PC-9 (cell line): Measurements from ENCODE around the gene DYSF. TPM values are rescaled to one million over a fixed set of nuclear protein-coding genes. Genes with fewer than 3 reads are reported as not detected.

Experiments
- BruUV-seq: library from RNA; stranded (reverse); fragments of 400-500 nt; replicated peaks from 2 replicates; lab custom pipeline; 2021; lab: Mats Ljungman, UMichigan
- CTCF ChIA-PET: fragments of 300-600 bp; sonication (Branson Sonifier 250); formaldehyde crosslinking; loops from one replicate; lab custom pipeline; 2022; ENCODE audit warnings: antibody characterized with exemption; lab: Charles Lee
- POLR2A ChIA-PET: fragments of 300-600 bp; sonication (Branson Sonifier 250); formaldehyde crosslinking; loops from one replicate; lab custom pipeline; 2022; ENCODE audit warnings: antibody characterized with exemption; ENCODE audit not compliant: unreplicated experiment; lab: Charles Lee
- DNase-seq, 2 experiments: peaks; one replicate each; pipeline versions ENCODE4 v3.0.0 to v3.0.0-alpha.2; 2015 to 2022; ENCODE audit warnings: mixed read lengths in 1 of 2
- H2AFZ ChIP-seq: fragments of 200-600 bp; sonication (generic); 2 replicates; pipeline ENCODE4 v1.8.1; 2017; ENCODE audit warnings: antibody characterized with exemption
- H3F3A ChIP-seq: fragments of 200-600 bp; sonication (generic); 2 replicates; pipeline ENCODE4 v1.8.1; 2017; ENCODE audit warnings: antibody characterized with exemption, mild to moderate bottlenecking, low read depth; ENCODE audit not compliant: insufficient read depth
- H3K27ac ChIP-seq: fragments of 200-600 bp; sonication (generic); 2 replicates; pipeline ENCODE4 v1.6.1; 2016; ENCODE audit warnings: mixed run types
- H3K27me3 ChIP-seq: fragments of 200-600 bp; sonication (generic); 2 replicates; pipeline ENCODE4 v1.6.1; 2016; ENCODE audit warnings: low read depth, mixed run types; ENCODE audit not compliant: insufficient read depth
- H3K36me3 ChIP-seq: fragments of 200-600 bp; sonication (generic); 2 replicates; pipeline ENCODE4 v1.6.1; 2016; ENCODE audit warnings: low read depth, mixed run types
- H3K4me1 ChIP-seq: fragments of 200-600 bp; sonication (generic); replicated peaks from 2 replicates; pipeline ENCODE4 v1.6.1; 2016; ENCODE audit warnings: mixed run types; ENCODE audit not compliant: insufficient read depth
- H3K4me2 ChIP-seq: fragments of 200-600 bp; sonication (generic); 2 replicates; pipeline ENCODE4 v1.6.1; 2017; ENCODE audit warnings: mixed run types
- H3K4me3 ChIP-seq: fragments of 200-600 bp; sonication (generic); 2 replicates; pipeline ENCODE4 v1.6.1; 2016; ENCODE audit warnings: mixed run types
- H3K79me2 ChIP-seq: fragments of 200-600 bp; sonication (generic); 2 replicates; pipeline ENCODE4 v1.6.1; 2017; ENCODE audit warnings: low read depth, mixed run types
- H3K9me2 ChIP-seq: fragments of 200-600 bp; sonication (generic); 2 replicates; pipeline ENCODE4 v1.8.1; 2017; ENCODE audit warnings: mild to moderate bottlenecking; ENCODE audit not compliant: insufficient read depth
- H3K9me3 ChIP-seq: fragments of 200-600 bp; sonication (generic); 2 replicates; pipeline ENCODE4 v1.8.1; 2016; ENCODE audit warnings: low read depth; ENCODE audit not compliant: insufficient read depth
- H4K20me1 ChIP-seq: fragments of 200-600 bp; sonication (generic); 2 replicates; pipeline ENCODE4 v1.8.1; 2017; ENCODE audit not compliant: insufficient read depth
- EZH2 ChIP-seq: fragments of 200-600 bp; sonication (generic); IDR thresholded peaks from 2 replicates; pipeline ENCODE4 v1.8.0; 2017; ENCODE audit warnings: antibody characterized with exemption, low read depth
- intact Hi-C: fragments of 100-400 bp; cut with micrococcal nuclease; formaldehyde crosslinking; loops from one replicate; pipeline ENCODE4 v1.10.0; 2022; ENCODE audit not compliant: unreplicated experiment
- total RNA-seq: library from RNA; stranded (reverse); gene quantifications from 2 replicates; pipeline ENCODE4 v1.2.3, GENCODE V29; 2021
- TF ChIP-seq, protein P1 (sequence below): fragments of 200-600 bp; sonication (generic); conservative IDR thresholded peaks from 2 replicates; pipeline ENCODE4 v1.6.1; 2017; ENCODE audit warnings: mixed run types, antibody characterized with exemption, mild to moderate bottlenecking, moderate library complexity

Gene DYSF
- total RNA-seq, 1 experiment from 2014 or later = 12.2 TPM

DNA sequence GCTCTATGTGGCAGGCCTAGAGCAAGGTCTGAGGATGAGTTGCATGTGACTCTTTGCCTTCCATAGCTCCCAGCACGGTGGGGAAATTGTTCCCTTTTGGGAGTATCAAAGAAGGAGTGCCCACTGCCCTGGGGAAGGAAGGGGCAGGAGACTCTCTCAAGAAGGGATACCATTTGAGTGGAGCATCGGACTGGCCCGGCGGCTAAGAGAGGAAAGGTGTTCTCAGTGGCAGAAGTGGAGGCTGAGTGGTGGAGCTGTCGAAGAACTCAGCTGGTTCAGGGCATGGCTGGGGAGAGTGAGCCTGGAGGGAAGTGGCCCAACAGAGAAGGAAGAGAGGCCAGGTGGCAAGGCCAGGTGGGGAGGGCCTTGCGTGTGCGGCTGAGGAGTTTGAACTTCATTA, 235.2 kb downstream of the DYSF start:
- peaks cover 4% of the 10 kb centered on the region; the same call in 1 of the 2 replicates for H3K36me3 ChIP-seq
- no peaks in the 10 kb centered on the region for H3F3A ChIP-seq
- no peaks in the 10 kb centered on the region for H3K9me2 ChIP-seq
- BruUV-seq = no TSS peak
- intact Hi-C loops = no loop called here
- ChIA-PET POLR2A (no interaction called here), CTCF (no interaction called here)
- H3K27me3 ChIP-seq = no peaks in the 10 kb centered on the region
- TF ChIP-seq EZH2 = no peak
- TF ChIP-seq, protein P1, sequence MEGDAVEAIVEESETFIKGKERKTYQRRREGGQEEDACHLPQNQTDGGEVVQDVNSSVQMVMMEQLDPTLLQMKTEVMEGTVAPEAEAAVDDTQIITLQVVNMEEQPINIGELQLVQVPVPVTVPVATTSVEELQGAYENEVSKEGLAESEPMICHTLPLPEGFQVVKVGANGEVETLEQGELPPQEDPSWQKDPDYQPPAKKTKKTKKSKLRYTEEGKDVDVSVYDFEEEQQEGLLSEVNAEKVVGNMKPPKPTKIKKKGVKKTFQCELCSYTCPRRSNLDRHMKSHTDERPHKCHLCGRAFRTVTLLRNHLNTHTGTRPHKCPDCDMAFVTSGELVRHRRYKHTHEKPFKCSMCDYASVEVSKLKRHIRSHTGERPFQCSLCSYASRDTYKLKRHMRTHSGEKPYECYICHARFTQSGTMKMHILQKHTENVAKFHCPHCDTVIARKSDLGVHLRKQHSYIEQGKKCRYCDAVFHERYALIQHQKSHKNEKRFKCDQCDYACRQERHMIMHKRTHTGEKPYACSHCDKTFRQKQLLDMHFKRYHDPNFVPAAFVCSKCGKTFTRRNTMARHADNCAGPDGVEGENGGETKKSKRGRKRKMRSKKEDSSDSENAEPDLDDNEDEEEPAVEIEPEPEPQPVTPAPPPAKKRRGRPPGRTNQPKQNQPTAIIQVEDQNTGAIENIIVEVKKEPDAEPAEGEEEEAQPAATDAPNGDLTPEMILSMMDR = no peak
- no peaks in the 10 kb centered on the region for H4K20me1 ChIP-seq
- H3K4me1 ChIP-seq = no peaks in the 10 kb centered on the region
- H3K79me2 ChIP-seq = no peaks in the 10 kb centered on the region
- no peak for DNase-seq
- no peak overlapping the region for H3K4me3 ChIP-seq
- no peak overlapping the region for H3K27ac ChIP-seq
- no peak overlapping the region for H2AFZ ChIP-seq
- H3K4me2 ChIP-seq = no peak overlapping the region
- H3K9me3 ChIP-seq = no peaks in the 10 kb centered on the region

DNA sequence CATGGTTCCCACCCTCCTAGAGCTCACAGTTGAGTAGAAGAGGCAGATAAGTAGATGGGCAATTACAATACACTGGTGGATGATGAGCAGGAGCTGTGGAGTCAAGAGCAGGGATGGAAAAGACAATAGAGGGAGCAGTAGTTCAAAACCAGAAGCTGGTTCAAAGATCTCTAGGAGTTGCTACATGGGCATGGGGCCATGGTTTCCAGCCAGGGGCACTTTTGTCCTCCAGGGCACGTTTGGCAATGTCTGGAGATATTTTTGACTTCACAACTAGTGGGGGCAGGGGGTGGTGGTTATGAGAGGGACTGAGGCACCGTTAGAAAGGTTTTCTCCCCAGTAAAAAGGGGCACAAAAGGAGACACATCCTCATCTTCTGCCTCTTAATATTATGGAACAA, 236.0 kb downstream of the DYSF start:
- intact Hi-C loops = no loop called here
- TF ChIP-seq EZH2 = no peak
- TF ChIP-seq, protein P1 = no peak
- Histone ChIP-seq H3K4me2 (no peak overlapping the region), H3K9me2 (no peaks in the 10 kb centered on the region), H3K9me3 (no peaks in the 10 kb centered on the region), H3K36me3 (peaks cover 4% of the 10 kb centered on the region; the same call in 1 of the 2 replicates), H3K4me1 (no peaks in the 10 kb centered on the region), H4K20me1 (no peaks in the 10 kb centered on the region), H3F3A (no peaks in the 10 kb centered on the region), H3K79me2 (no peaks in the 10 kb centered on the region), H3K27ac (no peak overlapping the region), H3K27me3 (no peaks in the 10 kb centered on the region), H2AFZ (no peak overlapping the region), H3K4me3 (no peak overlapping the region)
- POLR2A ChIA-PET = no interaction called here
- DNase-seq = no peak
- CTCF ChIA-PET = no interaction called here
- no TSS peak for BruUV-seq

DNA sequence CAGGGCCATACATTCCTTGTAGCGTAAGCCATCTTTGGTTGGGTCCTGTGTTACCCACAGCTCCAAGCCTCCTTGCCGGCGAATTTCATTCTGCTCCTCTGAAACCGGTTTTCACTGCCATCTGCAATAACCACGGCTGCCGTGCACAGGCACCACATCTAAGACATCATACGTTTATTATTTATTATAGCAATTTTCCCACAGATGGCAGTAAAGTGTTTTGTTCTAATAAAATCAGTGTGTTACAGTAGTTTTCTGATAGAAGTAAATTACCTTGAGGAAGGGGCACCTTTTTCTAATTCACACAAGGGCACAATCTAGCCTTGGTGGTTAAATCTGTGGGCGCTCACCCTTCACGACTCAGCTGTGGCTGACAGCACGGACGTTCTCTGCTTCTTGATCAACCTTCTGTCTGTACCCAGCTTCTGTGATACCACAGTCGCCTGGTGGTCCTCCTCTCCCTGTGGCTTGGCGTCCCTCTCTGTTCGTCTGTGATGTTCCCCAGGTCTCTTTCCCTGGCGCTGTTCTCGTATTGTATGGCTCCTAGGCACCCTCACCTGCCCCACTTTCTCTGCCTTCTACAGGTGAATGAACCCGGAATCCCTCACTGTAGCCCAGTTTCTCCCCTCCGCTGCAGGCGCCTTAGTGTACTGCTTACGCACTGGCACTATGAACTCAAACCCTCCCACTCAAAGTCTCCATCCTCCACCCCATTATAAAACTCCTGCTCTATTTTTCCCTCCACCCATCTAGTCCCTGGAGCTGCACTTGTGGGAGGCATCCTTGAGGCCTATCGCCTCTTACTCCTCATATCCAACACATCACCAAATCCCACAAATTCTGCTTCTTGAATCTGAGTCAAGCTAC, 236.8 kb downstream of the DYSF start:
- no peak for DNase-seq
- Histone ChIP-seq H2AFZ (no peak overlapping the region), H3K27ac (no peak overlapping the region), H3K4me1 (no peaks in the 10 kb centered on the region), H4K20me1 (no peaks in the 10 kb centered on the region), H3K4me3 (no peak overlapping the region), H3K4me2 (no peak overlapping the region), H3F3A (no peaks in the 10 kb centered on the region), H3K27me3 (no peaks in the 10 kb centered on the region), H3K9me2 (no peaks in the 10 kb centered on the region), H3K9me3 (no peaks in the 10 kb centered on the region), H3K79me2 (no peaks in the 10 kb centered on the region), H3K36me3 (peaks cover 4% of the 10 kb centered on the region; the same call in 1 of the 2 replicates)
- ChIA-PET CTCF (no interaction called here), POLR2A (no interaction called here)
- intact Hi-C loops = loop anchor here (10.0 kb wide), 1 partner anchor 105 kb away; no protein-coding TSS in a partner anchor
- no peak for TF ChIP-seq EZH2
- BruUV-seq = no TSS peak
